HG03039 (cell line): ENCODE data around the gene MYO5A.
A peak's percentile ranks its signal among the peaks of the same experiment; 100 is the strongest.
"Not testable (repeated sequence)": the region's sequence is repeated elsewhere in the genome, so short reads cannot be mapped to it uniquely, and the experiment has no call there.

Experiments used
- ATAC-seq: cut with Tn5 transposase; IDR thresholded peaks from one replicate; pipeline ENCODE4 v1.9.1; 2021; ENCODE audit warnings: mild to moderate bottlenecking, moderate library complexity; ENCODE audit not compliant: unreplicated experiment

MYO5A gene

GRCh38 chr15:52424856-52425431 lies 103.7 kb downstream of the MYO5A start:
- ATAC-seq: no peak

GRCh38 chr15:52423852-52424251 lies 104.8 kb downstream of the MYO5A start:
- no peak for ATAC-seq

- ATAC-seq: no peak
Observed at GRCh38 chr15:52422001-52422400, 106.7 kb downstream of the MYO5A start.

GRCh38 chr15:52421029-52421428 lies 107.7 kb downstream of the MYO5A start:
- peak; percentile 51 for ATAC-seq

- ATAC-seq: no peak
Observed at GRCh38 chr15:52419494-52419893, 109.2 kb downstream of the MYO5A start.

- no peak for ATAC-seq
Observed at GRCh38 chr15:52417957-52418356, 110.7 kb downstream of the MYO5A start.

- no peak for ATAC-seq
Observed at GRCh38 chr15:52417521-52417920, 111.2 kb downstream of the MYO5A start.

- not testable (repeated sequence) for ATAC-seq
Observed at GRCh38 chr15:52416566-52416965, 112.1 kb downstream of the MYO5A start.

- no peak for ATAC-seq
Observed at GRCh38 chr15:52415628-52416027, 113.1 kb downstream of the MYO5A start.

GRCh38 chr15:52414936-52415335 lies 113.7 kb downstream of the MYO5A start:
- no peak for ATAC-seq

- no peak for ATAC-seq
Observed at GRCh38 chr15:52408823-52409222, 119.9 kb downstream of the MYO5A start.

GRCh38 chr15:52407374-52407773 lies 121.3 kb downstream of the MYO5A start:
- no peak for ATAC-seq

GRCh38 chr15:52406601-52407000 lies 122.1 kb downstream of the MYO5A start:
- ATAC-seq: no peak

GRCh38 chr15:52405856-52406255 lies 122.8 kb downstream of the MYO5A start:
- ATAC-seq: no peak

- no peak for ATAC-seq
Observed at GRCh38 chr15:52397118-52397517, 131.6 kb downstream of the MYO5A start.

GRCh38 chr15:52394118-52394517 lies 134.6 kb downstream of the MYO5A start:
- no peak for ATAC-seq

GRCh38 chr15:52392008-52392687 lies 136.5 kb downstream of the MYO5A start:
- no peak for ATAC-seq

GRCh38 chr15:52391069-52391468 lies 137.6 kb downstream of the MYO5A start:
- no peak for ATAC-seq

GRCh38 chr15:52385670-52386069 lies 143.0 kb downstream of the MYO5A start:
- no peak for ATAC-seq

GRCh38 chr15:52383100-52383588 lies 145.5 kb downstream of the MYO5A start:
- ATAC-seq: peak; percentile 37

GRCh38 chr15:52382647-52383046 lies 146.0 kb downstream of the MYO5A start:
- ATAC-seq: peak; percentile 17

GRCh38 chr15:52379395-52380106 lies 149.1 kb downstream of the MYO5A start:
- ATAC-seq: peak; percentile 50
